Lung (tissue), 12 donors: Measurements from ENCODE around the gene MATN1. TPM values are rescaled to one million over a fixed set of nuclear protein-coding genes. Genes with fewer than 3 reads are reported as not detected.

Source experiments
- ATAC-seq: fragments of 200-7000 bp; cut with Tn5 transposase; one replicate; pipeline ENCODE4 v1.9.1; 2020; ENCODE audit warnings: moderate number of reproducible peaks; ENCODE audit not compliant: insufficient read depth, low FRiP score
- DNase-seq, 3 donors: peaks; one replicate each; pipeline ENCODE4 v3.0.0-alpha.2; 2013 to 2017
- H3K27ac ChIP-seq, 2 donors: one replicate each; pipeline ENCODE4 v1.5.1; 2013; ENCODE audit warnings: mild to moderate bottlenecking in 2 of 2, moderate library complexity in 2 of 2, control low read depth in 1 of 2, inconsistent platforms in 1 of 2, low read depth in 1 of 2, low read length in 1 of 2
- H3K27me3 ChIP-seq, 3 donors: one replicate each; pipeline ENCODE4 v1.5.1; 2013; ENCODE audit warnings: low read length in 2 of 3; ENCODE audit not compliant: control insufficient read depth in 3 of 3, insufficient read depth in 3 of 3
- H3K36me3 ChIP-seq, 4 donors: one replicate each; pipeline ENCODE4 v1.5.1; 2013; ENCODE audit warnings: low read length in 4 of 4, mild to moderate bottlenecking in 1 of 4, moderate library complexity in 1 of 4; ENCODE audit not compliant: control insufficient read depth in 4 of 4, insufficient read depth in 4 of 4
- H3K4me1 ChIP-seq, 5 donors: one replicate each; pipeline ENCODE4 v1.5.1; 2013; ENCODE audit warnings: low read length in 5 of 5, mild to moderate bottlenecking in 2 of 5, moderate library complexity in 1 of 5; ENCODE audit not compliant: control insufficient read depth in 5 of 5, insufficient read depth in 5 of 5
- H3K4me3 ChIP-seq: one replicate; pipeline ENCODE4 v1.5.1; 2013; ENCODE audit warnings: mild to moderate bottlenecking, control low read depth, moderate library complexity
- H3K9ac ChIP-seq, 2 donors: one replicate each; pipeline ENCODE4 v1.5.1; 2013; ENCODE audit warnings: low read length in 2 of 2, control low read depth in 1 of 2; ENCODE audit not compliant: insufficient read depth in 1 of 2
- H3K9me3 ChIP-seq, 4 donors: one replicate each; pipeline ENCODE4 v1.5.1; 2013; ENCODE audit warnings: low read length in 3 of 4, mild to moderate bottlenecking in 1 of 4, moderate library complexity in 1 of 4; ENCODE audit not compliant: control insufficient read depth in 4 of 4, insufficient read depth in 3 of 4
- WGBS, 2 donors: extraction: QIAGEN DNeasy Blood & Tissue Kit; methylation state at CpG; one replicate each; pipeline ENCODE4 v1.1.7; 2013; 5-methylcytosine and 5-hydroxymethylcytosine counted together
- polyA plus RNA-seq, 2 donors: library from polyadenylated mRNA; stranded (reverse); fragments of 200-250 nt; gene quantifications; one replicate each; pipeline ENCODE4 v1.2.1, GENCODE V29; 2013
- total RNA-seq, 2 donors: library from RNA; depleted of rRNA in 1 of 2; stranded (reverse); fragments of >200 nt in 1 of 2; gene quantifications; one replicate each; pipeline ENCODE4 v1.2.1, GENCODE V29; 2014 to 2021
- TF ChIP-seq, protein P1 (sequence below): IDR thresholded peaks from 2 replicates; pipeline ENCODE4 v1.5.1; 2012; ENCODE audit warnings: mild to moderate bottlenecking; ENCODE audit errors: control extremely low read depth, extremely low read depth
- donor health status: control.
- donor health status: control.
- donor health status: Bipolar disorder and iron deficiency.
- donor health status: healthy.
- donor health status: DM: yes; HTN: yes; CAD: no.

Gene MATN1
- total and polyA plus RNA-seq, 4 donors, result 0.15 to 0.57 (median 0.17) TPM

DNA sequence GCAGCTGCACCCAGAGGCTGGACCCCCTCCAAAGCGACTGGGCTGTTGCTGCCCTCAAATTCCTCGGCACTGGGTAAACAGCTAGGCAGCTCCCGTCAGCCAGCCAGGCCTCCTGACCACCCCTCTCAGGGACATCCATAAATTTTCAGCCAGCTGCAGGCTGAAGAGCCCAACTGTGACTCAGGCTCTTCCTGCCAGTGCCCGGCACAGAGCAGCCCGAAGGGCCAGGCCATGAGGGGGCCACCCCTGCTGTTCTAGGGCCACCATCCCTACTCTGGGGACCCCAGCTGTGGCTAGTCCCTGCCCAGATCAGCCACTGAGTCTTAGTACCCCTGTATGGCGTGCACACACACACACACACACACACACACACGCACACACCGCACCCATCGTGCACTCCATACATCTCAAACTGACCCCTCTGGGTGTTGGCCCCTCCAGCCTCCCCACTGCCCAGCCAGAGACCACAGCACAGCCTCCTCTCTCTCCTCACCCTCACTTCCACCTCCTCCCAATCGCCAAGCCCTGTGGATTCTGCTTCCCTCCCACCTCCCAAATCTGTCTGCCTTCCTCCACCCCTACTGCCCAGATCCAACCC, 40.4 kb upstream of the MATN1 start:
- TF ChIP-seq, protein P1, sequence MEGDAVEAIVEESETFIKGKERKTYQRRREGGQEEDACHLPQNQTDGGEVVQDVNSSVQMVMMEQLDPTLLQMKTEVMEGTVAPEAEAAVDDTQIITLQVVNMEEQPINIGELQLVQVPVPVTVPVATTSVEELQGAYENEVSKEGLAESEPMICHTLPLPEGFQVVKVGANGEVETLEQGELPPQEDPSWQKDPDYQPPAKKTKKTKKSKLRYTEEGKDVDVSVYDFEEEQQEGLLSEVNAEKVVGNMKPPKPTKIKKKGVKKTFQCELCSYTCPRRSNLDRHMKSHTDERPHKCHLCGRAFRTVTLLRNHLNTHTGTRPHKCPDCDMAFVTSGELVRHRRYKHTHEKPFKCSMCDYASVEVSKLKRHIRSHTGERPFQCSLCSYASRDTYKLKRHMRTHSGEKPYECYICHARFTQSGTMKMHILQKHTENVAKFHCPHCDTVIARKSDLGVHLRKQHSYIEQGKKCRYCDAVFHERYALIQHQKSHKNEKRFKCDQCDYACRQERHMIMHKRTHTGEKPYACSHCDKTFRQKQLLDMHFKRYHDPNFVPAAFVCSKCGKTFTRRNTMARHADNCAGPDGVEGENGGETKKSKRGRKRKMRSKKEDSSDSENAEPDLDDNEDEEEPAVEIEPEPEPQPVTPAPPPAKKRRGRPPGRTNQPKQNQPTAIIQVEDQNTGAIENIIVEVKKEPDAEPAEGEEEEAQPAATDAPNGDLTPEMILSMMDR, result no peak
- ATAC-seq, result no peak
- Histone ChIP-seq H3K4me3 (no peak overlapping the region), H3K9ac (no peak overlapping the region), H3K4me1 (peaks cover 0 to 5% (median 0%) of the 10 kb centered on the region in 5 donors), H3K27ac (no peak overlapping the region), H3K27me3 (no peaks in the 10 kb centered on the region), H3K9me3 (peaks cover 0 to 1% (median 0%) of the 10 kb centered on the region in 4 donors), H3K36me3 (no peaks in the 10 kb centered on the region)
- peak in 1 of 3 donors; percentile 74 for DNase-seq
- WGBS, 2 donors, result 66 to 69% methylated on average over 10 of the region's 10 CpGs

DNA sequence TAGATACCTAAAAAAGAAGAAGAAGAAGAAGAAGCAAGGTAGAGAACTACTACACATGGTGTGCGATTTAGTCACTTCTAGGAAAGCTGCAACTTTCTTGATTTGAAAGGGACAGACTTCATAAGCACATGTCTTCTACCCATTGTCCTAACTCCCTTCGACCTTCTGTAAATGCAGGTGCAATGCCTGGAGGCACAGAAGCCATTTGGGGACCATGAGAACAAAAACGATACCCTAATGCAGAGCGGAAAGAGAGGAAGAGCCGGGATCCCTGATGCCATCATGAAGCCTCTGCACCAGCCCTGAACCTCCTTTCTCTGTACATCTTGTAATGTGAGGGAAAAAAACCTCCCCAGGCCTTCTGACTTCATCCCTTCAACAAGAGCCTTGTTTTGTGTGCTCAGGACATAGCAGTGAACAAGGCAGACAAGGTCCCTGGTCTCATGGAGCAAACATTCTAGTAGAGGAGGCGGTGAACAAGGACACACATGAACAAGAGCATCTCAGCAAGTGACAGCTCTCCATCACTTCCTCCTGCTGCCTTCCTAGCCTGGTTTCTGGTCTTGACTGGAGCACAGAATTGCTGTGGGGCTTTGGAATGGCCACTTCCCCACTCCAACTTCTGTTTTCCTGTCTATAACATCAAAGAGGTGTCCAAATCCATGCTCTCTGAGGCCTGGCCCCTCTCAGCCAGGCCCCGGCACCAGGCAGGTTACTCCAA, 39.7 kb upstream of the MATN1 start:
- Histone ChIP-seq H3K9me3 (peaks cover 0 to 2% (median 0%) of the 10 kb centered on the region in 4 donors), H3K27ac (no peak overlapping the region), H3K4me1 (peaks cover 0 to 5% (median 0%) of the 10 kb centered on the region in 5 donors), H3K36me3 (no peaks in the 10 kb centered on the region), H3K4me3 (no peak overlapping the region), H3K27me3 (no peaks in the 10 kb centered on the region), H3K9ac (no peak overlapping the region)
- TF ChIP-seq, protein P1, result no peak
- 75 to 87% methylated on average over 7 of the region's 7 CpGs for WGBS, 2 donors
- no peak for DNase-seq
- ATAC-seq, result no peak

DNA sequence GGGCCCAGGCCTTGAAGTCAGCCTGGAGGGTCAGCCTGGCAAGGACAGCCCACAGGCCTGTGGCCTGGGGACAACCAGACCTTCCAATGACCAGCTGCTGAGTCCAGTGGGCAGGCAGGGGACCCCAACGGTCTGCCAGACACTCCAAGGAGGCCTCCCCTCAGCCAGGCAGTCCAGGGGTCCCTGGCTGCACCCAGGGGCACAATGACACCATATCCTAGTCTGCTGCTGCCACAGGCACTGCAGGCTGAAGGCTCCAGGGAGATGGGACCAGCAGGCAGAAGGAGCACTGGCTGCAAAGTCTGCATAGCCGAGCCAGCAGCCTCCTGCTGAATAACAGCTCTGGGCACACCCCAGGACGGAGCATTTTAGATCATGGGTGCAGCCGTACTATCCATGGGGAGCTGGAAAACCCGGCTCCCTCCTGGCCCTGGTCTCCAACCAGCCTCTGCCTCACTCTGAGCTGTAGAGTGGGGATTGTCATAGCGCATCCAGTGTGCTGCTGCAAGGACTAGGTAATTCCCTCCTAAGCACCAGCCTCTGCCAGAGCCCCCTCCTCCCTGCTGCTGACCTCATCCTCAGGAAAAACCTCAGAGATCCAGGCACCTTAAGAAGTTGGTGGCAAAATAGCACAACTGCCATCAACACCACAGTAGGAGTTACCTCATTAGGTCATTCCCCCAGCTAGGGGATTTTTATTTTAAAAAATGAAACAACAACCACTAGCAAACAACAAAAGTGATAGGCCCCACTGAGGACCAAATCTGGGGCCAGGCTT, 39.0 kb upstream of the MATN1 start:
- 89 to 94% methylated on average over 6 of the region's 6 CpGs for WGBS, 2 donors
- Histone ChIP-seq H3K4me3 (no peak overlapping the region), H3K36me3 (no peaks in the 10 kb centered on the region), H3K4me1 (peaks cover 0 to 5% (median 0%) of the 10 kb centered on the region in 5 donors), H3K27ac (no peak overlapping the region), H3K9me3 (peaks cover 0 to 2% (median 0%) of the 10 kb centered on the region in 4 donors), H3K27me3 (no peaks in the 10 kb centered on the region), H3K9ac (no peak overlapping the region)
- TF ChIP-seq, protein P1, result no peak
- no peak for DNase-seq
- ATAC-seq, result no peak
